SIG-M5 (cell line): Measurements from ENCODE around the gene ZBTB38.

Experiments
- DNase-seq: peaks from one replicate; lab custom pipeline; 2025; lab: John Stamatoyannopoulos, UW

The ZBTB38 gene, protein sequence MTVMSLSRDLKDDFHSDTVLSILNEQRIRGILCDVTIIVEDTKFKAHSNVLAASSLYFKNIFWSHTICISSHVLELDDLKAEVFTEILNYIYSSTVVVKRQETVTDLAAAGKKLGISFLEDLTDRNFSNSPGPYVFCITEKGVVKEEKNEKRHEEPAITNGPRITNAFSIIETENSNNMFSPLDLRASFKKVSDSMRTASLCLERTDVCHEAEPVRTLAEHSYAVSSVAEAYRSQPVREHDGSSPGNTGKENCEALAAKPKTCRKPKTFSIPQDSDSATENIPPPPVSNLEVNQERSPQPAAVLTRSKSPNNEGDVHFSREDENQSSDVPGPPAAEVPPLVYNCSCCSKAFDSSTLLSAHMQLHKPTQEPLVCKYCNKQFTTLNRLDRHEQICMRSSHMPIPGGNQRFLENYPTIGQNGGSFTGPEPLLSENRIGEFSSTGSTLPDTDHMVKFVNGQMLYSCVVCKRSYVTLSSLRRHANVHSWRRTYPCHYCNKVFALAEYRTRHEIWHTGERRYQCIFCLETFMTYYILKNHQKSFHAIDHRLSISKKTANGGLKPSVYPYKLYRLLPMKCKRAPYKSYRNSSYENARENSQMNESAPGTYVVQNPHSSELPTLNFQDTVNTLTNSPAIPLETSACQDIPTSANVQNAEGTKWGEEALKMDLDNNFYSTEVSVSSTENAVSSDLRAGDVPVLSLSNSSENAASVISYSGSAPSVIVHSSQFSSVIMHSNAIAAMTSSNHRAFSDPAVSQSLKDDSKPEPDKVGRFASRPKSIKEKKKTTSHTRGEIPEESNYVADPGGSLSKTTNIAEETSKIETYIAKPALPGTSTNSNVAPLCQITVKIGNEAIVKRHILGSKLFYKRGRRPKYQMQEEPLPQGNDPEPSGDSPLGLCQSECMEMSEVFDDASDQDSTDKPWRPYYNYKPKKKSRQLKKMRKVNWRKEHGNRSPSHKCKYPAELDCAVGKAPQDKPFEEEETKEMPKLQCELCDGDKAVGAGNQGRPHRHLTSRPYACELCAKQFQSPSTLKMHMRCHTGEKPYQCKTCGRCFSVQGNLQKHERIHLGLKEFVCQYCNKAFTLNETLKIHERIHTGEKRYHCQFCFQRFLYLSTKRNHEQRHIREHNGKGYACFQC (N-terminal part only)

DNA sequence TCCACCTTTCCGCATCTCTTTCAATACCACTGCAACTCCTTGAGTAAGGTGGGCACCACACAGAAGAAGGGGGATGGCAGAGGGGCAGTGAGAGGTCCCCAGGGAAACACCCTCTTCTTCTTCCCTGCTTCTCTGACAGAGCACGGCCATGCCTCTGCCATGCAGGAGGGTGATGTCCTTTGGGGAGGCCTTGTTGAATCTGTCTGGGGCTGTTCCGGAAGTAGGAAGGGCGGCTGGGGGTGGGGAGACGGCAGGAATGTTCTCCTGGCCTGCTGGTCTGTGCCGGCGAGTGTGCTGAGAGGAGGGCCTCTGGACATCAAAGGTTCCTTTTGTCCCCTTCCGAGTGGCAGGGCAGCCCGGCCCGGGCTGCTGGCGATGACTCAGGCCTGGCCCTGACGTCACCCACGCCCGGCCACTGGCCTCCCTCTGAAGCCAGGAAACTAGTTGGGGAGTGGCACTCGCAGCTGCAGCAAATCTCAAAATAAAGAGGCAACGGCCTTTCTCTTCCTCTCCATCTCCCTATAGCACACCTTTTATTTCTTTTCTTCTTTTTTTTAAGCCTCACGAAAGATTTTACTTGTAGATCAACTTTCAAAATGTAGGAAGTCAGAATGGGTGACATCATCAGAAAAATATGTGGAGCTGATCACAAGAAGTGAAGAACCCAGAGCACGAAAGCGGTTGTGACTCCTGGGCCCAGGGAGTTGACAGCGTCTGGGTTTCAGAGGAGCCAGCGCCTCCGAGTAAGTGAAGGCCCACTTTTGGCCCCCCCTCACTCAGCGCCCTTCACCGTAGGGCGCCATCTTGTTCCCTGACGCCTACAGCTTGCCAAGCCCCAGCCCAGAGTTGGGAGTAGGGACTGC is at the start of gene ZBTB38:
Gene ZBTB38 (plus strand): TSS at position 443 of the 863 bp plus-strand sequence. CDS start 73,885 bp downstream, outside the sequence.
- DNase-seq: no peak

- DNase-seq: no peak
Observed at GRCh38 chr3:141320399-141321108, 47.8 kb upstream of the ZBTB38 start.

DNA sequence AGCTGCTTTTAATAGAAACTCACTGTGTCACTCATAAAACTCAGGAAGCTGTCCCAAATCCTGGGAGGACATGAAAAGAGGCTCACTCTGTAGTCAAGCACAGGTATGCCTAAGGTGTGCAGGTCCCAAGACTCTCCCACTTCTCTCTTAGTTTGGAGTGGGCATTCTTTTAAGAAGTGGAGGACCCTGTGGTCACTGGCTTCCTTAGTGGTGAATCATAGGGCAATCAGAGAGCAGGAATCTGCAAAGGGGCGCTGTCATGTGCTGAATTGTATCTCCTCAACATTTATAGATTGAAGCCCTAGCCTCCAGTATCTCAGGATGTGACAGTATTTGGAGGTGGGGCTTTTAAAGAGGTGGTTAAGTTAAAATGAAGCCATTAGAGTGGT is 47.2 kb upstream of the ZBTB38 start:
- no peak for DNase-seq

GRCh38 chr3:141323936-141324704 is 44.2 kb upstream of the ZBTB38 start:
- no peak for DNase-seq

GRCh38 chr3:141326123-141326522 is 42.2 kb upstream of the ZBTB38 start:
- DNase-seq: no peak

DNA sequence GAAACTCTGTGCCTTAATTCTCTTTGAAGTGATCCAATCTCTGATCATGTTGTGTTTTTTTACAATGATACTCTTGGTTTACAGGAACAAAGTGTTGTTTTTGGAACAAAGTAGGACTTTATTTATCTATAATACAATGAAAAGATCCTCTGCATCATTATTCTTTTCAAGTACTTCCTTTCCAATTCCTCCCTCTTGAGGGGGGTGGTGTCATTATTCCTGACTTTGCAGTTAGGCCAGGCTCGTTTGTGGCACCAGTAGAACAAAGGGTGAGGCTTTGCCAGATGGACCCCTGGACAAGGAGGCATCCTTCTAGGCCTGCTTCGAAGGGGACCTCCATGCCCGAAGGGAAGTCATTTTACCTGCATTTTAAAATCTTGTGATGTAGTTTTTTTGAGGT is 41.7 kb upstream of the ZBTB38 start:
- DNase-seq: no peak

DNA sequence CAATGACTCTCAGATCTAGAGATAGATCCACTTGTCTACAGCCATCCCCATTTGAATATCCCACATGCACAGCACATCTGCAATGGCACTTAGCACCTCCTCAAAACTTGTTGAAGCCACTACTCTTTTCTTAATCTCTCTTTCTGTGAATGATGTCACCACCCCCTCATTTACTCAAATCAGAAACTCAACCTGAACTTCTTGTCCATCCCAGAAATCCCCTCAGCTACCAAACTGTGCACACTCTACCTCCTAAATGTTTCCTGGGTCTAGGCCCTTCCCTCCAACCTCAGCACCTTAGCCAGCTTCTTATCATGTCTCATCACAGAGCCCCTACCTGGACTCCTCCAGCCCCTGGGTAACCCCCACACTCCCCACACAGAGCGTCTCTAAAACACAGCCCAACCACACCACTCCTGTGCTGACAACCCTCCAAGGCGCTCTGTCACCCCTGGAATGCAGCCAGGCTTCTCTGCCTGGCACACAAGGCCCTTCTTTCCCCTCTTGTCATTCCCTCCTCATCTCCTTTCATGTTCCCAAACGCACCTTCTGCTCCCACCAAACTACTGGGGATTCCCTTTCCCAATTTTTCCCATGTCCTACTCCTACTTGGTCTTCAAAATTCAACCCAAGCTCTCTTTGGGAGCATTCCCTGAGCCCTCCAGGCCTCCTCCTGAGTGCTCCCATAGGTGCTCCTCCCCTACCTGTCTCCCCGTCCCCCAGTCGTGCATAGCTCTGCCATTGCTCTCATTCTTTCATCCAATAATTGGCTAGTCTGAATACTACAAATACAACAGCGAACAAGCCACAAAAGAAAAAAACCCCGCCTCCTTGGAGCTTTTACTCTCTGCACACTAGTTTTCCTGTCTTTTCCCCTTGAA is 39.8 kb upstream of the ZBTB38 start:
- no peak for DNase-seq

DNA sequence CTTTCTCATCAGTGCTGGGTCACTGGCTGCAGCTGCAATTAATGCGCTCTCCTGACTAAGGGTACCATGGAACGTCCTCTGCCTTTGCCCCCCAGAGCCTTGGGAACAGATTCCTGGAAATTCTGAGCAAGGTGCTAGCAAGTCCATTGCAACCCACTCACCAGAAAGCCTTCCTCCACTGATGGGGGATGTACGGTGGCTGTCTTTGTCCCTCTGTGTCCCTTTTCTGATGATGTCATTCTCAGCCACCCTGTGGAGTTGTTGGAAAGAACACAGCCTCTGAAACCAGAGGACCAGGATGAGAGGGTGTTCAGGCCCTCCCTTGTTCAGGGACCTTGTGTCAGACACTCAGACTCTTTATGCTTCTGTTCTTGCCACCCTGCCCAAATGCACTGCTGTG is 38.1 kb upstream of the ZBTB38 start:
- DNase-seq: no peak

- no peak for DNase-seq
Observed at GRCh38 chr3:141330718-141331376, 37.5 kb upstream of the ZBTB38 start.

DNA sequence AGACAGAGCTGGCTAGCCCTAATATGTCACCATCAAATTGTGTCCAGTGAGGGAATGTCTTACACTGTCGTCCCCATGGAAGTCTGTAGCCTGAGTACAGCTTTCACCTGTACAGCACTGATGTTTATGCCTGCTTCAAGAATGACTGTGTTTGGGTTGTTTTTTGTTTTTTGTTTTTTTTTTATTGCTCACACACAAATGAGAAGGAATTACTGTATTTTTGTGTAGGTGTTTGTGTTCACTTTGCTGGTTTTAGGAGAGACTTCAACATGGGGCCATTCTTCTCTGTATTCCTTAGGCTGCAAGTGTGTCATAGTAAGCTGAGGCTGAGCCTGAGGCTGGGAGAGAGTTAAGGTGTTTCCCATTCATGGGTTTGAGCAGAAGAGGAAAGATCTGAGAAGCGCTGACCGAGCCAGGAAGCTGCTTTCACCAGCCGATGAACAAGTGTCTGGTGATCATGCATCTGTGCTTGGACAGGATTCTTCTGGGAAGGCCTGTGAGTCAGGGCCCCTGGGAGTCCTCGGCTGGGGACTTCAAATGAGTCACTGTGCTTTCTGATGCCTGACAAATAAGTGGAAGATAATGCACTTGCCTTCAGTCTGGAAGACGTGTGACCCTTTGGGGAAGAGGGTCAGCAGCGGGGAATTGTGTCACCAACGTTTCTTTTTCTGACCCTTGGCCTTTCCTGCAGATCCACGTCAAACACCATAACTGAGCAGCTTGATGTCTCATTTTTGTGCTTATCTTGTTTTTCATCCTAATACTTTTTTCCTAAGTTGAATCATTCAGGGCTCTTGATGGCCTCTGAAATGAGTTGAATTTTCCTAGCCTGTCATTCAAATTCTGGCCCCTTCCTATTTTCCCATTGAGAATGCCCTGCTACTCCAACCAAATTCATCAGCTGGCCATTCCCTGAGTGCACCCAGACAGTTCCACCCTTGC is 36.7 kb upstream of the ZBTB38 start:
- no peak for DNase-seq

DNA sequence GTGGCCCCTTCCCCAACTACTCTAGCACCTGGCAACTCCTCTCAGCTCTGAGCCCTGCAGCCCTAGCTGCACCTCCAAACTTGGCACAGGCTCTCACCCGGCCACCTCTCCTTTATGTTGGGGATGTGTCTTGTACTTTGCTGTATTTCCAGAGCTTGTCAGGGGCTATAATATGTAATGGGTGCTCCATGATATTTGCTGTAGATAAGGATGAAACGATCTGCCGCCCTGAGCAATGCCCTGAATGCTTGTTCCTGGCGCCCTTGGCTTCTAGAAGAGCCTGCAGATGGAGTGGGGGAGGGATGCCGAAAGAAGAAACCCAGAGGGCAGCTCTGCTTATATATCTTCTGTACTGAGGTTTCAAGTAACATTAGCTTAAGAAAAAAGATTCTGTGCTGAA is 35.9 kb upstream of the ZBTB38 start:
- no peak for DNase-seq

DNA sequence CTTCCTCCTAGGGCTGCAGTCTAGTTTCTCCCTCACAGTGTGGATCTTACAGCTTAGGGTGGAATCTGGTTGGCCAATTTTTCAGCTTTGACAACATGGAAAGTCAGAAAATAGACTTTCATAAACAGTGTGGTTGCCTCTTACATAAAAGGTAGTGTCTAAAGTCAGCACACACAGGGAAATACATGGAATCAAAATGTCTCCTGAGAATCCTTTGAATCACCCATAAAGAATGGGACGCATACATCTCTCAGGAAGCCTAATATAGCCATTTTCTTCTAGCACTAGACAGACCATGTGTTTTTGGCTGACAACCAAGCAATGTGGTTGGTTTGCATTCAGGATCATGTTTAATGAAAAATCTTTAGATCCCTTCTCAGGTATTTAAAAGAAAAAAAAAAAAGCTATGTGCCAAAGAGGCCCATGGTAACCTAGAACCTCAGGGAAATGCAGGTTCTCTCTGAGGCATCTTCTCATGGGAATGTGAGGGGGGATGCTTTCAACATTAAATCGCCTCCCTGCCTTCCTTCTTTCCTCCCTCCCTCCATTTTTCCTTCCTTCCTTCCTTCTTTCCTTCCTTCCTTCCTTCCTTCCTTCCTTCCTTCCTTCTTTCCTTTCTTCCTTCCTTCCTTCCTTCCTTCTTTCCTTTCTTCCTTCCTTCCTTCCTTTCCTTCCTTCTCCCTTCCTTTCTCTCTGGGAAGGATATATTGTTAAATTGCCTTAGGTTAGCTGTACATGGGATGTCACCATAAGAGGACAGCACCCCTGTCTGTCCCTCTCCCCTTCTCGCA is 34.3 kb upstream of the ZBTB38 start:
- DNase-seq: no peak

- no peak for DNase-seq
Observed at GRCh38 chr3:141334627-141335250, 33.6 kb upstream of the ZBTB38 start.

DNA sequence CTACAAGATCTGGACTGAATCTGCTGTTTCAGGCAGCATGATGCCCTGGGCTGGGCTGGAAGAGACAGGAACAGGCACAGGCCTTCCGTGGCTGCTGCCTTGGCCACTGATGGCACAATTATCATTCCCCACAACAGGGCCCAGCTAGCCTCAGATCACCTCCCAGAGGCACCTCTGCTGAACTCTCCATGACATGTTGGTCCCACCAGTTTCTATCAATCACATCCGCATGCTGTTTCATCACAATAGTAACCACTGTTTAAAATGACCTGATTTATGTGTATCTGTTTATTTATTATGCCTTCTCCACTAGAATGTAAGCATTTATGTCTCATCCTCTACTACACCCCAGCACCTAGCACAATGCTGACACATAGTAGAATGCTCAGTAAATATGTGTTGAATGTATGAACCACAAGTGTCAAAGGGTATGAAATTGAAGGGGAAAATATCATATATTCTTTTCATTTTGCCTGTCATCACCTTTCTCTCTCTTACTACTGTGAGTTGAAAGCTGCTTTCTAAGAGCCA is 32.7 kb upstream of the ZBTB38 start:
- no peak for DNase-seq

DNA sequence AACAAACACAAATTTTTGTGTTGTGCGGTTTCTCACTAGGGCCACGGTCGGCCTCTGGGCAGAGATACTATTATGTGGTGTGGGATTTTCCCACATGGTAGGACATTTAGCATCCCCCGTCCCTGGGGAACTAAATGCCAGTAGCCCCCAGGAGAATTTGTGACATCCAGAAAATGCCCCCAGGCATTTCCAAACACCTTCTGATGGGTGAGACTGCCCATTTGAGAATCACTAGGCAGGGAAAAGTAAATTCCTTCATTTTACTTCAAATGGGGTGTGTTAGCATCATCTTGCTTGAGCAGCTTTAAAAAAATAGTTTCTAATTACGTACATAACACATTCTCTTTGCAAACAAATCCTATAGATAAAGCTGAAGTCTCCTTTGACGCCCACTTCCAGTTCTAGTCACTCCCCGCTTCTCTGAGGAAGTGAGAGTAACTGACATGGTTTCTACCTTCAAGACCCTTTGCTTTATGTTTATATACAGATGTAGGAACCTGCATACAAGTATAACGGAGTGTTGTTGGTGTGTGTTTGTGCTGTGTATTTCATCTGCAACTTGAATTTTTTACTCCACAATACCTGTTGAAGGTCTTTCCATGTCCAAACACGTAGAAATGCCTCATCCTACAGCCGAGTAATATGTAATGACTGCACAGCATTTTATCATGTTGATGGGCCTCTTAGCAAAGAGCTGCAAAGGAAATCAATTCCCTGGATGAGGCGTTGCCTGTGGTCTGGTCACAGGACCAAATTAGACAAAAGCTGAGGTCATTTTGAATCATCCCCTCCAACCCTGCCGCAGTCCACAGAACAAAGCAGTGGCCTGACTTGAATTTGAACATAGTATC is 31.4 kb upstream of the ZBTB38 start:
- no peak for DNase-seq
